GM21390 (cell line): Measurements from ENCODE around the gene PCDHA1.

ENCODE experiments used
- ATAC-seq: cut with Tn5 transposase; IDR thresholded peaks from one replicate; pipeline ENCODE4 v1.9.1; 2021; ENCODE audit not compliant: unreplicated experiment

PCDHA1 gene

GRCh38 chr5:141040093-141040770 lies 254.3 kb downstream of the PCDHA1 start:
- no peak for ATAC-seq

- no peak for ATAC-seq
Observed at GRCh38 chr5:141040771-141041426, 255.0 kb downstream of the PCDHA1 start.

DNA sequence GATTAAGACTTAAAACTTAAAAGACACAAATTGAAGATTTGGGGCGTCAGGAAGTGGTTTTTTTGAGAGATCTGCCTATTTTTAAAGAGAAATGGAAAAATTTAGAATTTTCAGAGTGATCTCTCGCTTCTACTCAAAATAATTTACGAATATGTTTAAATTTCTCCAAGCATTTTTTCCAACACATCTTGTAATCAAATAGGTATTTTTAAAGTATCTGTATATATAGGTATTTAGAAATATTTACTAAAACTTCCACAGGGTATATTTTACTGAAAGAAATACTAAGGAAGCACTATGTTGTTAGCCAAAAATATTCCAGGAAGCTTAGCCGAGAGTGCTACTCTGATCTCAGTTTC lies 255.5 kb downstream of the PCDHA1 start:
- no peak for ATAC-seq

DNA sequence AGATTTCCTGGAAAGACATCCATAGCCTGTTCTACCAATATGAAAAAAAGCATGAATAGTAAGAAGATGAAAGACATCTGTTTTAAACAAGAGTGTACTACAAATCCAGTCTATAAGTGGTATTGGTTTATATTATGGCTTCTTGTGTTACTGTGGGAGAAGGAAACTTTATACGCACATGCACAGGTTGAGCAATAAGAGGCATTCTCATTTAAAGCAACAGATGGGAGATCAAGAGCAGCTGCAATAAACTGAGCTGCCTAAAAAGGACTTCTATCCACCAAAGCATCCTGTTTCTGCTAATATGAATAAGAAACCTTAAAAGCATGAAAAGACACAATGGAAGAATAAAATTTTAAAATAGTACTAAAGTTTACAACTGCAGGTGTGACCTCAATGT lies 256.6 kb downstream of the PCDHA1 start:
- ATAC-seq = no peak

GRCh38 chr5:141050622-141051520 lies 264.9 kb downstream of the PCDHA1 start, which contains the start of gene PCDHB1:
PCDHB1 (plus strand) TSS chr5:141051374; CDS start chr5:141051471, 97 bp downstream.
- ATAC-seq = no peak

- no peak for ATAC-seq
Observed at GRCh38 chr5:141051521-141051866, 265.6 kb downstream of the PCDHA1 start.
